HCT116 (cell line): ENCODE data around the gene CRACR2A.

Experiments
- ATF3 ChIP-seq: IDR thresholded peaks from 2 replicates; pipeline ENCODE4 v1.6.1; 2012
- CTCF ChIP-seq, 3 experiments: fragments of 200-600 bp in 1 of 3; sonication (generic) in 1 of 3; IDR thresholded peaks in 2 of 3; conservative IDR thresholded peaks in 1 of 3; 2 replicates each; pipeline ENCODE4 v1.5.1; 2012 to 2017; ENCODE audit warnings: low read depth in 2 of 3, low read length in 2 of 3, antibody characterized with exemption in 1 of 3, borderline replicate concordance in 1 of 3, control low read depth in 1 of 3, mild to moderate bottlenecking in 1 of 3, mixed read lengths in 1 of 3, mixed run types in 1 of 3, moderate library complexity in 1 of 3; ENCODE audit not compliant: insufficient read depth in 1 of 3
- EGR1 ChIP-seq: IDR thresholded peaks from 2 replicates; pipeline ENCODE4 v1.6.1; 2012; ENCODE audit warnings: low read depth
- EZH2phosphoT487 ChIP-seq: fragments of 200-600 bp; IDR thresholded peaks from 2 replicates; pipeline ENCODE4 v1.6.1; 2018; ENCODE audit warnings: antibody characterized with exemption, borderline replicate concordance
- POLR2A ChIP-seq: IDR thresholded peaks from 2 replicates; pipeline ENCODE4 v1.7.0; 2011; ENCODE audit warnings: borderline replicate concordance; ENCODE audit not compliant: insufficient read depth, insufficient read length; ENCODE audit errors: extremely low read depth
- POLR2AphosphoS5 ChIP-seq: IDR thresholded peaks from 2 replicates; pipeline ENCODE4 v1.6.1; 2011; ENCODE audit warnings: mild to moderate bottlenecking, low read depth, low read length, moderate library complexity
- RAD21 ChIP-seq: IDR thresholded peaks from 2 replicates; pipeline ENCODE4 v1.6.1; 2012; ENCODE audit warnings: low read depth, mild to moderate bottlenecking
- SIN3A ChIP-seq: IDR thresholded peaks from 2 replicates; pipeline ENCODE4 v1.6.1; 2012; ENCODE audit warnings: low read depth
- SP1 ChIP-seq: IDR thresholded peaks from 2 replicates; pipeline ENCODE4 v1.6.1; 2012; ENCODE audit warnings: low read depth
- TCF7L2 ChIP-seq: IDR thresholded peaks from 2 replicates; pipeline ENCODE4 v1.7.0; 2011; ENCODE audit warnings: borderline replicate concordance, inconsistent platforms; ENCODE audit not compliant: insufficient read depth, insufficient read length; ENCODE audit errors: extremely low read depth
- YY1 ChIP-seq: IDR thresholded peaks from 2 replicates; pipeline ENCODE4 v1.6.1; 2011; ENCODE audit warnings: low read length, low read depth, moderate library complexity, mild to moderate bottlenecking; ENCODE audit not compliant: insufficient replicate concordance; ENCODE audit errors: extremely low read depth
- TF ChIP-seq, protein P1 (sequence below): IDR thresholded peaks from 2 replicates; pipeline ENCODE4 v1.6.1; 2012

GRCh38 chr12:3759878-3760277, 7.0 kb upstream of the CRACR2A start:
- TF ChIP-seq CTCF (IDR thresholded peaks at IDR 0.05 in 2 of 3, conservative IDR thresholded peaks at IDR 0.05 in 1 of 3; ENCODE audit: borderline replicate concordance in 1 of 3, insufficient read depth in 1 of 3, low read depth in 2 of 3, low read length in 2 of 3), result no peak
- no peak for TF ChIP-seq ATF3
- TF ChIP-seq, protein P1, sequence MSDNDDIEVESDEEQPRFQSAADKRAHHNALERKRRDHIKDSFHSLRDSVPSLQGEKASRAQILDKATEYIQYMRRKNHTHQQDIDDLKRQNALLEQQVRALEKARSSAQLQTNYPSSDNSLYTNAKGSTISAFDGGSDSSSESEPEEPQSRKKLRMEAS, result no peak
- no peak for TF ChIP-seq TCF7L2
- no peak for TF ChIP-seq POLR2A
- TF ChIP-seq EZH2phosphoT487, result no peak
- no peak for TF ChIP-seq YY1
- TF ChIP-seq SIN3A, result no peak
- no peak for TF ChIP-seq POLR2AphosphoS5
- no peak for TF ChIP-seq SP1
- TF ChIP-seq EGR1, result no peak
- TF ChIP-seq RAD21, result no peak
